Activated T-cell treated with anti-CD3 and anti-CD28 coated beads, Interleukin-2, amount 50 U/mL, for 48 hours (primary cell): ENCODE results near the gene C2orf76.
A peak's percentile ranks its signal among the peaks of the same experiment; 100 is the strongest.
"Not testable (repeated sequence)": the region's sequence is repeated elsewhere in the genome, so short reads cannot be mapped to it uniquely, and the experiment has no call there.

ENCODE experiments used
- DNase-seq, 2 experiments: peaks; one replicate each; pipeline ENCODE4 v3.0.0-alpha.2; 2020

The C2orf76 gene

GRCh38 chr2:119377294-119377992 is 10.8 kb upstream of the C2orf76 start:
- DNase-seq = no peak

GRCh38 chr2:119376810-119377209 is 10.2 kb upstream of the C2orf76 start:
- no peak for DNase-seq

GRCh38 chr2:119376406-119376805 is 9.8 kb upstream of the C2orf76 start:
- not testable (repeated sequence) for DNase-seq

GRCh38 chr2:119373907-119374745 is 7.5 kb upstream of the C2orf76 start:
- not testable (repeated sequence) for DNase-seq

- no peak for DNase-seq
These were observed 6.3 kb upstream of the C2orf76 start for GRCh38 chr2:119372778-119373568.

GRCh38 chr2:119371111-119371510 is 4.5 kb upstream of the C2orf76 start:
- DNase-seq = no peak

GRCh38 chr2:119369845-119370244 is 3.2 kb upstream of the C2orf76 start:
- DNase-seq = no peak

- peak; percentile 66 to 72 for DNase-seq
These were observed 952 bp upstream of the C2orf76 start for GRCh38 chr2:119367472-119368099.

GRCh38 chr2:119366161-119366648 is 429 bp downstream of the C2orf76 start:
- no peak for DNase-seq

- no peak for DNase-seq
These were observed 1.2 kb downstream of the C2orf76 start for GRCh38 chr2:119365436-119365835.

- no peak for DNase-seq
These were observed 1.8 kb downstream of the C2orf76 start for GRCh38 chr2:119364798-119365197.

GRCh38 chr2:119360423-119360966 is 6.1 kb downstream of the C2orf76 start:
- no peak for DNase-seq

- no peak for DNase-seq
These were observed 6.9 kb downstream of the C2orf76 start for GRCh38 chr2:119359774-119360173.

GRCh38 chr2:119354860-119355259 is 11.8 kb downstream of the C2orf76 start:
- no peak for DNase-seq

GRCh38 chr2:119352357-119352756 is 14.3 kb downstream of the C2orf76 start:
- DNase-seq = no peak

GRCh38 chr2:119350311-119350998 is 16.2 kb downstream of the C2orf76 start:
- no peak for DNase-seq

- DNase-seq = no peak
These were observed 17.3 kb downstream of the C2orf76 start for GRCh38 chr2:119349289-119349688.

GRCh38 chr2:119341684-119342083 is 24.9 kb downstream of the C2orf76 start:
- DNase-seq = no peak

- DNase-seq = no peak
These were observed 27.1 kb downstream of the C2orf76 start for GRCh38 chr2:119339562-119339923.

GRCh38 chr2:119338826-119339561 is 27.6 kb downstream of the C2orf76 start:
- DNase-seq = peak in 1 of 2 experiments; percentile 26

GRCh38 chr2:119338272-119338671 is 28.4 kb downstream of the C2orf76 start:
- no peak for DNase-seq
